Stimulated activated CD4-positive, alpha-beta T cell treated with anti-CD3 and anti-CD28 coated beads, Interleukin-4, amount 100 ng/mL, for 24 hours (primary cell): ENCODE data around the gene DLG2.

Experiments used
- DNase-seq: peaks from one replicate; pipeline ENCODE4 v3.0.0-alpha.2; 2020

Gene DLG2

GRCh38 chr11:83682611-83682973, 1944.6 kb downstream of the DLG2 start:
- DNase-seq: no peak

- DNase-seq: no peak
These were observed 1945.1 kb downstream of the DLG2 start for GRCh38 chr11:83681906-83682610.

GRCh38 chr11:83681031-83681781, 1945.9 kb downstream of the DLG2 start:
- DNase-seq: no peak

DNA sequence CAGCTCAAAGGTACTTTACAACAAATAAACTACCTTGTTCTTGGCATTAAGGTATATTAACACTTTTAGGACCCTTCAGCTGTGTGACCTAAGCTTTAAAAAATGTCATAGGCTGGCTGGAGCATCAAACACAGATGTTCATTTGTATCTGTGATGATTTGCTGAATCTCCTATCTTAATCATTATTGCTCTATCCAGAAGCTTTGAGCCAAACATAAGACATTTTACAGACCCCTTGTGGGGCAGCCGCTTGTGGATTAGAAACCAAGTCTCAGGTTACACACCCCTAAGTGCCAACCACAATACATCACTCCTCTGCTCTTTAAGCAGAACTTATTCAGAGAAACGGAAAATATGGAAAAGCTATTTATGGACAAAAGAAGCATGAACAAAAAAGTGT, 1946.8 kb downstream of the DLG2 start:
- no peak for DNase-seq

- no peak for DNase-seq
These were observed 1948.1 kb downstream of the DLG2 start for GRCh38 chr11:83678831-83679584.

DNA sequence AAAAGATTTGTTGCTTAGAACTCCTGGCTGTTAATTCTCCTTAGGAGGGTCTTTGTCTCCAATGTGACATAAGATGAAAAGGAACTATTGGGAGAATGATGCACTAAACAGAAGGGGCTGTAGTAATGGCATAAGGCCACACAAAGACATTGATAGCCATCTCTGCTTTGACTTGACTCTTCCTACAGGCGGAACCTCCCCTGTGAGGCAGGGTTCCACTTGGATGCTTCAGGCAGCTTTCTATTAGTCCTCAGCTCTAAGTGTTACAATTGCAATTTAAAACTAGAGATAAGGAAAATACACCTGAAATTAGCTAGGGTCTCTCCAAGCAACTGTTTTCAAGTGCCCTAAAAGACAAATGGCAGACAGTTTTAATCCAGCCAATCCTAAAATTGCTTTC, 1949.4 kb downstream of the DLG2 start:
- no peak for DNase-seq

- no peak for DNase-seq
These were observed 1951.0 kb downstream of the DLG2 start for GRCh38 chr11:83676056-83676601.

- DNase-seq: no peak
These were observed 1952.8 kb downstream of the DLG2 start for GRCh38 chr11:83674102-83674896.

DNA sequence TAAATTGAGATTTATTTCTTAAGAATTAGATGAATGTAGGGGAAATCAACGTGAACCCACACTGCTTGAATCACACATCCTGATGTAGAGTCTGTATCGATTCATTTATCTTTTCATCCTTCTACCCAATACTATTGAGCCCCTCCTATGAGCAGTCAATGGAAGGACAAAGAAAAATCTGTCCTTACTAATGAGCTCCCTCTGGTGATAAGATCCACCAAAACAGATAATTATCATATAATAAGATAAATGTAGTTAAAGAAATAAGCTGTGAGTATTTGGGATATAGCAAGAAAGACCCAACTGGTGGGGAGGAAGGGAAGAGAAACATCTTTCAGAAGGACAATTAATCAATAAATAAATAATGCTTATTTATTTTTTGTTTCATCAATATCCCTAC, 1955.9 kb downstream of the DLG2 start:
- DNase-seq: no peak

DNA sequence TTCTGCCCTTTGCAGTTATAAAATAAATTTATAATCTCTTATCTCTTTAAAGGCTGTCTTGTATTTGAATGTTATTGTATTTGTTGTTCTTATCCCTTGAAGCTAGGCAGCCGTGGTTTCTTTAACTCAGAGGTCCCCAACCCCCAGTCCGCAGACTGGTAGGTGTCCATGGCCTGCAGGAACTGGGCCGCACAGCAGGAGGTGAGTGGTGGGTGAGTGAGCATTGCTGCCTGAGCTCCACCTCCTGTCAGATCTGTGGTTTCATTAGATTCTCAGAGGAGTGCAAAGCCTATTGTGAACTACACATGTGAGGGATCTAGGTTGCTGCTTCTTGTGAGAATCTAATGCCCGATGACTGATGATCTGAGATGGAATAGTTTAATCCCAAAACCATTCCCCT, 1961.0 kb downstream of the DLG2 start:
- DNase-seq: no peak

DNA sequence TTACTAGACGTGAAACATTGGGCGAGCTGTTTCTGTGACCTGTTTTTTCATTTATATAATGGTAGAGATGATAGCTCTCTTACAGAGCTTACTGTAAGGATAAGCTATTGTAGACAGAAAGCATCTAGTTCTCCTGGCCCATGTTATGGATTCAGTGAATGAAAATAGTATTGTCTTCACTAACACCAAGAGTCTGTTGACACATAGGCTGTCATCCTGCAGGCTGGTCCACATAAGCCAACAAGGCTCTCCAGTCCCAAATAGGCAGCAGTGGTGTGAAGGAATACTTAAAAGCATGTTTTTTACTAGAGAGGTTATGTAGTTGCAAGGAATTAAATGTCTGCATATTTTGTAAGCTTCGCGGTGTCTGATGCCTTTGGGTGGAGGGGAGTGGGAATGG, 1963.2 kb downstream of the DLG2 start:
- DNase-seq: no peak

GRCh38 chr11:83663446-83663845, 1963.7 kb downstream of the DLG2 start:
- DNase-seq: no peak

- DNase-seq: no peak
These were observed 1964.7 kb downstream of the DLG2 start for GRCh38 chr11:83662494-83662893.

DNA sequence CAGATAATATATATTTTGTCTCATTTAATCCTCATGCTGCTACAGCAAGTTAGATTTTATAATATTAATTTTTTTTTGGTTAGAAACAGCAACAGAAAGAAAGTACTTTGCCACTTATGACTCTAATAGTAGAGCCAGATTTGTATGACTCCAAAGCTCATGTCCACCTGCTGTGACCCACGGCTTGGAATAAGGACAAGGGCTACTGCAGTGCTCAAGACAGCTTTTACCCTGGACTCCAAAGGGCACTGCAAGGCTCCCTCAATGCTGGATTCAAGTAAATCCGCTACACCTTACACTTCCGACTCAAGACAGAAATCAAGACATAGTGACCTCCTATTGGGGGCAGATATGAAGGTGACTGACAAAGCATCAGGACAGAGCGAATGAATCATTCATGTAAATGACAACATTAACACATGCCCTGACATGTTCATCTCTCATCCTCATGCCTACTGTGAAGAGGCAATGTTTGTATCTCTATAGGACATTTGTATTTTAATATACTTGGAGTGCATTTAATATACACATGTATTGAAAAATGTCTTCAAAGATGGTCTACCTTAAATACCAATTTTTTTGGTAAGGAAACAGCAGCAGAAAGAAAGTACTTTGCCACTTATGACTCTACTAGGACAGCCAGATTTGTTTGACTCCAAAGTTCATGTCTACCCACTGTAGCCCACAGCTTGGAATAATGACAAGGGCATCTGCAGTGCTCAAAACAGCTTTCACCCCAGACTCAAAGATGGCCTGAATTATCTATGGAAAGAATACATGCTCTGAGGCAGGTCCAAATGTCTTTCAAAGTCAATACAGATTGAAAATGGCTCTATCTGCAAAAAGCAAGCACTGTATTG, 1965.4 kb downstream of the DLG2 start:
- DNase-seq: no peak

DNA sequence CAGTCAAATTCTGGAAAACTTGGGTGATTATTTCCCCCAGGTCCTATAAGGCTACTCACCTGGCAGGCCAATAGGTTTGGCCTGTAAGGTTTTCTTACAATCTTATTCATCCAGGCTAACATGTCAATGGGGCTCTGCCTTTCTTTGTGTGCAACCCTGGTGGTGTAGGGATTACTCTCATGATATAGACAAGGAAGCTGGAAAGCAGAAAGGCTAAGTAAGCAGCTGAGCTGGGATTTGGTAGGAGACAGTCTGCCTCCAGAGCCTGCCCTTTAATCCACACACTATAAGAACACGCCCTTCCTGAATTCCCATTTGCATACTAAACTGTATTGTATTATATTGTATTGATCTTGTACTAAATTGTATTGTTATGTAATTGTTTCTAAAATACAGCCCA, 1967.7 kb downstream of the DLG2 start:
- no peak for DNase-seq

DNA sequence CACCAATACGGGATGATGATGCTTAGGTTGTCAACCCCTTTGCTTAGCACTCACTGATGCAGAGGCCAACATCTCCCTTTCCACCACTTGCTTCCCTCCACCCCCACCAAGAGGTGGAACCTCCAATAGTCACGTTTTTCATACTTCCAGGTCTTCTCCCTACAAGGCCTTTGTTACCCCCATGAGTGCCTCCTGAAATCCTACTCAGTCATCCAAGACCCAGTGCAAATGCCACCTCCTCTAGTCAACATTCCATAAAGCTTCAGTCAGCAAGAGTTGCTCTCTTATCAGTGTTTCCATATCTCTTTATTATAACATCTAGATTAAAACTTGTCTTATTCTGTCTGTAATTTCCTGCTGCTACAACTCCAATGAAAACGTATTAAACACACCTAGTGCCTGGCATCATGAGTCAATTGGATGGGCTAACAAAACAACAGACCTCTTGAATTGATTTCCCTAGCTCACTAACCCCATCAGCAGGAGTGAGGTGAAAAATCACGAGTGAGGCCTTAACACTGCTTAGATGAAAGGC, 1970.3 kb downstream of the DLG2 start:
- DNase-seq: no peak

DNA sequence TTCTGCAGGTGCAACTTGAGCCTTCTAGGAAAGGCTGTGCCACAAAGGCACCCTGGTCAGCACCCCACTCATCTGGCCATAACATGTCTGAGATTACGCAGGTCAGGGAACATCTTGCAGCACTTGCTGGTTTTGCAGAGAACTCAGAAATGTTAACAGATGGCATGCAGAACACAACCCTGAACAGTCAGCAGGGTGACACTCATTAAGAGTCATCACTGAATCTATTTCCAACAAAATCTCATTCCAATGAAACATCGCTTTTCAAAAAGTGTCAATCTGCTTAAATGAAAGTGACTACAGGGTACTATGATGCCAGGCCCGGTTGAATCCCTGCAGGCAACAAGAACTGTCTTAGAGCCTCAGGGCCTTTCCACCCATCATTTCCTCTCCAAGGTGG, 1971.2 kb downstream of the DLG2 start:
- DNase-seq: no peak

DNA sequence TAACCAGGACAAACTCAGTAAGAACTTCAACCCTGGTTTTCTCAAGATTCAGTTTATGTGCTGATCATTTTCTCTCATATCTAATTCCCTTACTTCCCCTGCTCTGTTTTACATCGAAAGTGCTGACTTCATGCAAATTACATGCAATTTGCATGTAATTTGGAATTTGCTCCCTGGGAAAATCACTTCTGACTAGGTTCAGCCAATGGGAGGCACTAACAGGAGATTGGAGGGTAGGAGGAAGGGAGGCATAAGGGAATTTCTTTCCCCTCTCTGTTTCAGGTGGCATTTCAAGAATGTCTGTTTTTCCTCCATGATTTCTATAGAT, 1977.7 kb downstream of the DLG2 start:
- DNase-seq: no peak

- no peak for DNase-seq
These were observed 1978.3 kb downstream of the DLG2 start for GRCh38 chr11:83648610-83649527.

DNA sequence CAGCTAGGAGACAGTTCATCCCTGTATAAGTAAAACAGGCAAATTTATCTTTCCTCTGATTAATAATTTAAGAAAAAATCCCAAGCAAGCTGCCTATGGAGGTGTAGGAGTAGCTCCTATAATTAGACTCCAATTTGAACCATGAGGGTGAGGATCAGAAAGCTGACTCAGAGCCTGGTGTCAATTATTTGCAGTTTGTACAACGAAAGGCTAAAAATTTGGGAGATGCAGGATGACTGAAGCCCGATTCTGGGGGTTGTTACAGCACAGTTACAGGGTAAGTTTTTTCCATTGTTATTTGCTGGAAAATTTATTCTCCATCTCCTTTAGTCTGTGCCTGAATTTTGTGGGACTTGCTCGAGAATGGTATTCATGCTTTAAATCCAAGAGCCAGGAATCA, 1981.6 kb downstream of the DLG2 start:
- DNase-seq: no peak

GRCh38 chr11:83643115-83643514, 1984.0 kb downstream of the DLG2 start:
- DNase-seq: no peak
